HepG2 (cell line): ENCODE data around the gene CD34. TPM values are rescaled to one million over a fixed set of nuclear protein-coding genes. Genes with fewer than 3 reads are reported as not detected.

Experiments
- ATAC-seq: fragments of 200-7000 bp; cut with Tn5 transposase; 3 replicates; pipeline ENCODE4 v1.9.1; 2020; ENCODE audit warnings: mild to moderate bottlenecking, moderate library complexity
- BruUV-seq: library from RNA; stranded (reverse); fragments of 400-500 nt; replicated peaks from 2 replicates; lab custom pipeline; 2021; lab: Mats Ljungman, UMichigan
- CTCF ChIA-PET: fragments of 300-600 bp; formaldehyde crosslinking; extraction: SDS; loops from one replicate; lab custom pipeline; 2021; ENCODE audit warnings: low total read pairs, inconsistent platforms, low intra/inter-chr PET ratio; lab: Yijun Ruan, JAX
- POLR2A ChIA-PET: fragments of 350-600 bp; sonication (Branson Sonifier 250); formaldehyde crosslinking; loops from one replicate; lab custom pipeline; 2020; ENCODE audit warnings: antibody characterized with exemption, inconsistent platforms; lab: Yijun Ruan, JAX
- DNase-seq: peaks from one replicate; pipeline ENCODE4 v3.0.0-alpha.2; 2015; ENCODE audit warnings: low spot score
- FAIRE-seq: peaks from 3 replicates; lab custom pipeline; 2011; peaks lifted over from hg19 to GRCh38; lab: Jason Lieb, UNC
- H2AFZ ChIP-seq: one replicate; pipeline ENCODE4 v1.6.1; 2011; ENCODE audit warnings: low read length, inconsistent platforms
- H3K27ac ChIP-seq: fragments of 300-600 bp; 3 replicates; pipeline ENCODE4 v1.8.0; 2011; ENCODE audit warnings: mixed run types, mild to moderate bottlenecking, mixed read lengths, low read length, inconsistent platforms; ENCODE audit not compliant: insufficient read depth; ENCODE audit errors: extremely low read length
- H3K27me3 ChIP-seq, 2 experiments: fragments of 200-600 bp in 1 of 2; 2 replicates in 1 of 2; 3 replicates in 1 of 2; pipeline versions ENCODE4 v1.6.0 to v1.8.0; 2011; ENCODE audit warnings: low read length in 2 of 2, mild to moderate bottlenecking in 2 of 2, moderate library complexity in 2 of 2, inconsistent platforms in 1 of 2; ENCODE audit not compliant: insufficient read depth in 2 of 2, control insufficient read depth in 1 of 2
- H3K36me3 ChIP-seq, 2 experiments: fragments of 200-600 bp in 1 of 2; replicated peaks in 1 of 2; 2 replicates in 1 of 2; 3 replicates in 1 of 2; pipeline versions ENCODE4 v1.5.1 to v1.8.0; 2011; ENCODE audit warnings: low read length in 2 of 2, inconsistent platforms in 1 of 2; ENCODE audit not compliant: insufficient read depth in 2 of 2, control insufficient read depth in 1 of 2
- H3K4me1 ChIP-seq: 2 replicates; pipeline ENCODE4 v1.5.1; 2012; ENCODE audit warnings: low read length, inconsistent platforms; ENCODE audit not compliant: insufficient read depth
- H3K4me2 ChIP-seq: 2 replicates; pipeline ENCODE4 v1.6.0; 2011; ENCODE audit warnings: low read depth, low read length, inconsistent platforms
- H3K4me3 ChIP-seq, 3 experiments: fragments of 200-600 bp in 1 of 3; sonication (generic), shearing (Covaris generic) in 1 of 3; replicated peaks in 1 of 3; 2 replicates each; pipeline ENCODE4 v1.5.1; 2011 to 2016; ENCODE audit warnings: low read length in 3 of 3, inconsistent platforms in 2 of 3, low read depth in 2 of 3, mild to moderate bottlenecking in 2 of 3, control low read depth in 1 of 3, mixed read lengths in 1 of 3; ENCODE audit not compliant: insufficient read depth in 1 of 3
- H3K79me2 ChIP-seq: one replicate; pipeline ENCODE4 v1.6.1; 2011; ENCODE audit warnings: low read length, inconsistent platforms; ENCODE audit not compliant: insufficient read depth
- H3K9ac ChIP-seq: 2 replicates; pipeline ENCODE4 v1.6.0; 2011; ENCODE audit warnings: mild to moderate bottlenecking, low read depth, low read length, inconsistent platforms; ENCODE audit not compliant: insufficient read depth
- H3K9me3 ChIP-seq: 2 replicates; pipeline ENCODE4 v1.5.1; 2012; ENCODE audit warnings: mild to moderate bottlenecking, low read length
- H4K20me1 ChIP-seq: 2 replicates; pipeline ENCODE4 v1.6.0; 2011; ENCODE audit warnings: inconsistent platforms, mild to moderate bottlenecking, low read length, moderate library complexity; ENCODE audit not compliant: insufficient read depth
- CEBPB ChIP-seq: IDR thresholded peaks from 2 replicates; pipeline ENCODE4 v1.6.1; 2011; ENCODE audit warnings: low read depth, low read length, improper control_type of control experiment, borderline replicate concordance
- ESRRA ChIP-seq: sonication (generic); formaldehyde crosslinking; IDR thresholded peaks from 2 replicates; pipeline ENCODE4 v1.5.1; 2020; ENCODE audit warnings: mild to moderate bottlenecking, low read depth, missing genetic modification reagents
- MATR3 ChIP-seq: sonication (generic); formaldehyde crosslinking; IDR thresholded peaks from 2 replicates; pipeline ENCODE4 v1.4.0; 2020; ENCODE audit warnings: missing genetic modification reagents
- NBN ChIP-seq: fragments of 450-650 bp; conservative IDR thresholded peaks from 2 replicates; pipeline ENCODE4 v1.6.1; 2017
- PPARG ChIP-seq: conservative IDR thresholded peaks from 2 replicates; pipeline ENCODE4 v1.6.1; 2016; ENCODE audit warnings: missing biosample characterization, missing genetic modification reagents
- RARG ChIP-seq: sonication (generic); formaldehyde crosslinking; IDR thresholded peaks from 2 replicates; pipeline ENCODE4 v1.4.0; 2020; ENCODE audit warnings: low read depth, mild to moderate bottlenecking, missing genetic modification reagents
- RCOR2 ChIP-seq: IDR thresholded peaks from 2 replicates; pipeline ENCODE4 v1.6.1; 2016; ENCODE audit warnings: missing biosample characterization, missing genetic modification reagents
- RFXANK ChIP-seq: IDR thresholded peaks from 2 replicates; pipeline ENCODE4 v1.6.1; 2016
- RNF2 ChIP-seq: fragments of 450-650 bp; conservative IDR thresholded peaks from 2 replicates; pipeline ENCODE4 v1.6.1; 2016; ENCODE audit warnings: low read depth
- ZBTB3 ChIP-seq: sonication (generic); formaldehyde crosslinking; IDR thresholded peaks from 2 replicates; pipeline ENCODE4 v1.4.0; 2020; ENCODE audit warnings: low read depth, mild to moderate bottlenecking, moderate library complexity, missing genetic modification reagents, borderline replicate concordance
- ZFP82 ChIP-seq: sonication (generic); formaldehyde crosslinking; IDR thresholded peaks from 2 replicates; pipeline ENCODE4 v1.5.1; 2020; ENCODE audit warnings: mild to moderate bottlenecking, missing genetic modification reagents, borderline replicate concordance
- ZIK1 ChIP-seq: sonication (generic); formaldehyde crosslinking; IDR thresholded peaks from 2 replicates; pipeline ENCODE4 v1.5.0; 2020; ENCODE audit warnings: mild to moderate bottlenecking, low read depth, missing genetic modification reagents, borderline replicate concordance
- ZNF460 ChIP-seq: sonication (generic); formaldehyde crosslinking; IDR thresholded peaks from 2 replicates; pipeline ENCODE4 v1.5.1; 2020; ENCODE audit warnings: missing genetic modification reagents, mild to moderate bottlenecking, borderline replicate concordance
- ZNF550 ChIP-seq: sonication (generic); formaldehyde crosslinking; IDR thresholded peaks from 2 replicates; pipeline ENCODE4 v1.4.0; 2020; ENCODE audit warnings: mild to moderate bottlenecking, missing genetic modification reagents, borderline replicate concordance
- ZSCAN29 ChIP-seq: sonication (generic); formaldehyde crosslinking; conservative IDR thresholded peaks from 2 replicates; pipeline ENCODE4 v1.4.0; 2020; ENCODE audit warnings: mild to moderate bottlenecking, missing genetic modification reagents
- WGBS: methylation state at CpG from one replicate; pipeline ENCODE4 v1.1.6; 2017; ENCODE audit warnings: low lambda C conversion rate; 5-methylcytosine and 5-hydroxymethylcytosine counted together
- in situ Hi-C: cut with HindIII; loops from 2 replicates; pipeline ENCODE4 v1.10.0; 2017; ENCODE audit warnings: low pct_unique_long_range_greater_than_20kb; ENCODE audit not compliant: extremely low pct_ligation_motif_present
- intact Hi-C: fragments of 100-400 bp; cut with micrococcal nuclease; formaldehyde crosslinking; loops from one replicate; pipeline ENCODE4 v1.10.0; 2022; ENCODE audit not compliant: unreplicated experiment
- polyA plus RNA-seq, 8 experiments: library from polyadenylated mRNA; depleted of rRNA in 3 of 8; stranded (reverse) in 7 of 8; unstranded in 1 of 8; fragments of >200 nt; fragmentation: Illumina TruSeq in 4 of 8; extraction: Trizol in 4 of 8; gene quantifications; 2 replicates each; pipeline versions ENCODE4 v1.2.1 to v1.2.3, GENCODE V29; 2011 to 2016; ENCODE audit warnings: low read depth in 4 of 8, missing spikeins in 1 of 8, mixed read lengths in 1 of 8; ENCODE audit not compliant: insufficient read depth in 1 of 8
- total RNA-seq, 5 experiments: library from RNA; depleted of rRNA; stranded (reverse); fragments of >200 nt; fragmentation: Illumina TruSeq; extraction: Trizol; gene quantifications; 2 replicates each; pipeline ENCODE4 v1.2.3, GENCODE V29; 2016; ENCODE audit warnings: low read depth in 1 of 5
- TF ChIP-seq, protein P1 (sequence below): sonication (generic); formaldehyde crosslinking; IDR thresholded peaks from 2 replicates; pipeline ENCODE4 v1.5.0; 2020; ENCODE audit warnings: missing genetic modification reagents
- TF ChIP-seq, protein P2 (sequence below): sonication (generic); formaldehyde crosslinking; IDR thresholded peaks from 2 replicates; pipeline ENCODE4 v1.5.0; 2020; ENCODE audit warnings: mild to moderate bottlenecking, missing genetic modification reagents
- TF ChIP-seq, protein P3 (sequence below): IDR thresholded peaks from 2 replicates; pipeline ENCODE4 v1.6.1; 2018; ENCODE audit warnings: missing genetic modification reagents
- TF ChIP-seq, protein P4 (sequence below): sonication (generic); formaldehyde crosslinking; IDR thresholded peaks from 2 replicates; pipeline ENCODE4 v1.4.0; 2020; ENCODE audit warnings: missing genetic modification reagents

CD34 gene
- total and polyA plus RNA-seq, 2 of the 13 experiments (the other 11 are each of a cell fraction or from before 2014, with no cell fraction given), result not detected

DNA sequence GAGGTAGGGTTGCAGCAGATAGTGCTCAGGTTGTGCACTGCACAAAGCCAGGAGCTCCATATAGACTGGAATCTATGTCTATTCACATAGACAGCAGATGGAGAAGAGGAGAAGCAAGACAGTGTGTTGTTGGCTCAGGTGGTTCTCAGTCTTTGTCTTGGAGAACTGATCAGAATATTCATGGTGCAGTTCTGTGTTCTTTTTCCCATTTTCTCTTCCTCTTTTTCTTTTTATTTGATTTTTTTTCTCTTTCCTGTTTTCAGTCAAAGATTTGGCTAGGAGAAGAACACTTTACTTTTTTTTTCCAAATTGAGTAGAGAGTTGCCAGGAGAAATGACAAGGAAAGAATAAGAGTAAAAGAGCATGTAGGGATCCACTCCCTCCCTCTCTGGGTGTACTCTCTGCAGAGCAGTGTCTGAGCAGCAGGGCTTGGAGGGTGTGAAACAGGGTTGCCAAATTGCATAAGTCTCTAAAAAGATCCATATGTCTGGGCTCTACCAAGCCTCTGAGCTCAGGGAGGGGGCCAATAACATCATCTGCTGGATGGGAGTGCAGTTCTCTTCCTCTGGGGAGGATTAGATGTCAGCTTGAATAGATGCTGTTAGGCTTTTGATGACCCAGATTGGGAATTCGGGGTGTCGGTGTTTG lies 8.7 kb upstream of the CD34 start:
- Histone ChIP-seq H3K27me3 (peaks cover 1 to 26% of the 10 kb centered on the region in 2 experiments; a peak in 3 of 5 replicates), H2AFZ (no peak overlapping the region), H3K4me3 (no peak overlapping the region), H3K9me3 (no peaks in the 10 kb centered on the region), H3K4me2 (no peak overlapping the region), H3K9ac (no peak overlapping the region), H3K4me1 (no peaks in the 10 kb centered on the region), H4K20me1 (no peaks in the 10 kb centered on the region), H3K27ac (no peak overlapping the region), H3K36me3 (no peaks in the 10 kb centered on the region), H3K79me2 (no peaks in the 10 kb centered on the region)
- CTCF ChIA-PET, result no interaction called here
- BruUV-seq, result no TSS peak
- 0% methylated on average over 2 of the region's 2 CpGs for whole genome bisulfite sequencing
- in situ Hi-C loops (no loop called here), intact Hi-C loops (no loop called here)
- no peak for DNase-seq
- POLR2A ChIA-PET, result no interaction called here
- ATAC-seq, result no peak
- FAIRE-seq, result no peak
- TF ChIP-seq RFXANK (no peak), ZNF460 (CRISPR knock-in tag) (no peak), RCOR2 (CRISPR knock-in tag) (no peak), CEBPB (no peak), ZFP82 (CRISPR knock-in tag) (no peak), NBN (no peak), RNF2 (no peak), RARG (CRISPR knock-in tag) (no peak), MATR3 (CRISPR knock-in tag) (no peak), ZIK1 (no peak), ZSCAN29 (CRISPR knock-in tag) (no peak), ZNF550 (CRISPR knock-in tag) (no peak), PPARG (CRISPR knock-in tag) (no peak), ZBTB3 (CRISPR knock-in tag) (no peak), ESRRA (CRISPR knock-in tag) (no peak)
- TF ChIP-seq, protein P1, sequence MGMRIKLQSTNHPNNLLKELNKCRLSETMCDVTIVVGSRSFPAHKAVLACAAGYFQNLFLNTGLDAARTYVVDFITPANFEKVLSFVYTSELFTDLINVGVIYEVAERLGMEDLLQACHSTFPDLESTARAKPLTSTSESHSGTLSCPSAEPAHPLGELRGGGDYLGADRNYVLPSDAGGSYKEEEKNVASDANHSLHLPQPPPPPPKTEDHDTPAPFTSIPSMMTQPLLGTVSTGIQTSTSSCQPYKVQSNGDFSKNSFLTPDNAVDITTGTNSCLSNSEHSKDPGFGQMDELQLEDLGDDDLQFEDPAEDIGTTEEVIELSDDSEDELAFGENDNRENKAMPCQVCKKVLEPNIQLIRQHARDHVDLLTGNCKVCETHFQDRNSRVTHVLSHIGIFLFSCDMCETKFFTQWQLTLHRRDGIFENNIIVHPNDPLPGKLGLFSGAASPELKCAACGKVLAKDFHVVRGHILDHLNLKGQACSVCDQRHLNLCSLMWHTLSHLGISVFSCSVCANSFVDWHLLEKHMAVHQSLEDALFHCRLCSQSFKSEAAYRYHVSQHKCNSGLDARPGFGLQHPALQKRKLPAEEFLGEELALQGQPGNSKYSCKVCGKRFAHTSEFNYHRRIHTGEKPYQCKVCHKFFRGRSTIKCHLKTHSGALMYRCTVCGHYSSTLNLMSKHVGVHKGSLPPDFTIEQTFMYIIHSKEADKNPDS (CRISPR knock-in tag), result no peak
- TF ChIP-seq, protein P2, sequence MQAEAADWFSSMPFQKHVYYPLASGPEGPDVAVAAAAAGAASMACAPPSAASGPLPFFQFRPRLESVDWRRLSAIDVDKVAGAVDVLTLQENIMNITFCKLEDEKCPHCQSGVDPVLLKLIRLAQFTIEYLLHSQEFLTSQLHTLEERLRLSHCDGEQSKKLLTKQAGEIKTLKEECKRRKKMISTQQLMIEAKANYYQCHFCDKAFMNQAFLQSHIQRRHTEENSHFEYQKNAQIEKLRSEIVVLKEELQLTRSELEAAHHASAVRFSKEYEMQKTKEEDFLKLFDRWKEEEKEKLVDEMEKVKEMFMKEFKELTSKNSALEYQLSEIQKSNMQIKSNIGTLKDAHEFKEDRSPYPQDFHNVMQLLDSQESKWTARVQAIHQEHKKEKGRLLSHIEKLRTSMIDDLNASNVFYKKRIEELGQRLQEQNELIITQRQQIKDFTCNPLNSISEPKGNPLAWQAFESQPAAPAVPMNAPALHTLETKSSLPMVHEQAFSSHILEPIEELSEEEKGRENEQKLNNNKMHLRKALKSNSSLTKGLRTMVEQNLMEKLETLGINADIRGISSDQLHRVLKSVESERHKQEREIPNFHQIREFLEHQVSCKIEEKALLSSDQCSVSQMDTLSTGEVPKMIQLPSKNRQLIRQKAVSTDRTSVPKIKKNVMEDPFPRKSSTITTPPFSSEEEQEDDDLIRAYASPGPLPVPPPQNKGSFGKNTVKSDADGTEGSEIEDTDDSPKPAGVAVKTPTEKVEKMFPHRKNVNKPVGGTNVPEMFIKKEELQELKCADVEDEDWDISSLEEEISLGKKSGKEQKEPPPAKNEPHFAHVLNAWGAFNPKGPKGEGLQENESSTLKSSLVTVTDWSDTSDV (CRISPR knock-in tag), result no peak
- TF ChIP-seq, protein P3, sequence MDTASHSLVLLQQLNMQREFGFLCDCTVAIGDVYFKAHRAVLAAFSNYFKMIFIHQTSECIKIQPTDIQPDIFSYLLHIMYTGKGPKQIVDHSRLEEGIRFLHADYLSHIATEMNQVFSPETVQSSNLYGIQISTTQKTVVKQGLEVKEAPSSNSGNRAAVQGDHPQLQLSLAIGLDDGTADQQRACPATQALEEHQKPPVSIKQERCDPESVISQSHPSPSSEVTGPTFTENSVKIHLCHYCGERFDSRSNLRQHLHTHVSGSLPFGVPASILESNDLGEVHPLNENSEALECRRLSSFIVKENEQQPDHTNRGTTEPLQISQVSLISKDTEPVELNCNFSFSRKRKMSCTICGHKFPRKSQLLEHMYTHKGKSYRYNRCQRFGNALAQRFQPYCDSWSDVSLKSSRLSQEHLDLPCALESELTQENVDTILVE (CRISPR knock-in tag), result no peak
- TF ChIP-seq, protein P4, sequence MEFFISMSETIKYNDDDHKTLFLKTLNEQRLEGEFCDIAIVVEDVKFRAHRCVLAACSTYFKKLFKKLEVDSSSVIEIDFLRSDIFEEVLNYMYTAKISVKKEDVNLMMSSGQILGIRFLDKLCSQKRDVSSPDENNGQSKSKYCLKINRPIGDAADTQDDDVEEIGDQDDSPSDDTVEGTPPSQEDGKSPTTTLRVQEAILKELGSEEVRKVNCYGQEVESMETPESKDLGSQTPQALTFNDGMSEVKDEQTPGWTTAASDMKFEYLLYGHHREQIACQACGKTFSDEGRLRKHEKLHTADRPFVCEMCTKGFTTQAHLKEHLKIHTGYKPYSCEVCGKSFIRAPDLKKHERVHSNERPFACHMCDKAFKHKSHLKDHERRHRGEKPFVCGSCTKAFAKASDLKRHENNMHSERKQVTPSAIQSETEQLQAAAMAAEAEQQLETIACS (CRISPR knock-in tag), result no peak
